SK-N-DZ (cell line): ENCODE measurements around the gene GJD4. TPM values are rescaled to one million over a fixed set of nuclear protein-coding genes. Genes with fewer than 3 reads are reported as not detected.

ENCODE experiments used
- DNase-seq: peaks from one replicate; pipeline ENCODE4 v3.0.0-alpha.2; 2015; ENCODE audit warnings: low spot score
- polyA plus RNA-seq, 2 experiments: library from polyadenylated mRNA; depleted of rRNA; stranded (reverse); fragments of >200 nt; gene quantifications; 2 replicates each; pipeline ENCODE4 v1.2.3, GENCODE V29; 2014

GJD4 gene, protein sequence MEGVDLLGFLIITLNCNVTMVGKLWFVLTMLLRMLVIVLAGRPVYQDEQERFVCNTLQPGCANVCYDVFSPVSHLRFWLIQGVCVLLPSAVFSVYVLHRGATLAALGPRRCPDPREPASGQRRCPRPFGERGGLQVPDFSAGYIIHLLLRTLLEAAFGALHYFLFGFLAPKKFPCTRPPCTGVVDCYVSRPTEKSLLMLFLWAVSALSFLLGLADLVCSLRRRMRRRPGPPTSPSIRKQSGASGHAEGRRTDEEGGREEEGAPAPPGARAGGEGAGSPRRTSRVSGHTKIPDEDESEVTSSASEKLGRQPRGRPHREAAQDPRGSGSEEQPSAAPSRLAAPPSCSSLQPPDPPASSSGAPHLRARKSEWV
- polyA plus RNA-seq (2014; cell fraction: cytosol; rRNA removed): 0.18 TPM in 1 of 2 replicates, not detected in the other
- not detected in 2 replicates for polyA plus RNA-seq (2014; cell fraction: nucleus; rRNA removed)

GRCh38 chr10:35605191-35605590 lies at the start of gene GJD4:
Gene GJD4 (plus strand): TSS chr10:35605341. CDS start chr10:35605568, 227 bp downstream.
- DNase-seq: no peak

DNA sequence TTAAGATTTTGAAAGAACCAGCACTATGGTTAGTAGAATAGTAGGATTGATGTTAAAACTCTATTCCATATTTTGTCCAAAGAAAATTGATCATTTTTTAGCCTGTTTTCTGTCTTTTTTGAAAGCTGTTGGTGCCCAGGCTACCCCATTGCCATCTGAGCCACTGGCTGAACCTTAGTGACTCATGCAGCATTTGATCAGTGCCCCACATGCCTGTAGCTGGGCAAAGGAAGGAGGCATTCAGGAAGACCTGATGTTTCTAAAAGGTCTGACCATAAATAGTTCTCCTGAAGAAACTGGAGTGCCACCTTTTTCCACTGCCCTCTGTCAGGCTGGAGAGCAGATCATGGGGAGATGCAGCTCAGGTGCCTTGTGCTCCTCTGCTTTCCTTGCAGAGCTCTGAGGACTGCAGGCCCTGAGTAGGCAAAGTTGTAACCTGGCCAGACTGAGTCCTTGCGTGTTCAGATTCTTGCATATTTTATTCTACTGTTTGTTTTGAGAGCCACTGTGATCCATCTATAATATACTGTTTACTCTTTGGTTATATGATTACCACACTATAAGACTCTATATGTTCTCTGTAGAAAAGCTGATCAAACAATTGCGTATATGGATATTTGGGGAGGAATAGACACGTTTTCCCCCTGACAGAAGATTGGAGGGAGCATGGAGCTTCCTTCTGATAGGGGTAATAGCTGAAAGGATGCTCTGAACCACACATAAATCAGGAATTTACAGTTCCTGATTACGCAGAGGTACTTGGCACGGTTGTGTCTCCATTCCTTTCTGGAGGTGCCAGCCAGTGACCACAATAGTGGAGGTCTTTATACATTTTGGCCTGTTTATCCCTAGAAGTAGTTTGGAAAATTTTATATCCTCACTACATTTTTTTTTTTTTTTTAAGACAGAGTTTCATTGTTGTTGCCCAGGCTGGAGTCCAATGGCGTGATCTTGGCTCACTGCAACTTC lies 48.9 kb upstream of the GJD4 start:
- no peak for DNase-seq

DNA sequence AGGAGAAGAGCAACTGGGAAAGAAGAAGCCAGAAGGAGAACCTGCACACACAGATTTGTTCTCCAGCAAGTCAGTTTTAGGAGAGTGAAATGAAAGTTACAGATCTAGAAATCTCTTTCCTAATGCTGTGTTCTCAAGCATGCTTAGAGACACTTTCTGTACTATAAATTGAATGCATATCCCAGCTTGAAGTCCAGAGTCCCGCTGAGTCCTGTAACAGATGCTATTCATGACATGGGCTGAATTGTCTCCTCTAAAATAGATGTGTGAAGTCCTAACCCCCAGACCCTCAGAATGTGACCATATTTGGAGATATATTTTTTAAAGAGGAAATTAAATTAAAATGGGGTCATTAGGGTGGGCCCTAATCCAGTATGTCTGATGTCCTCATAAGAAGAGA lies 46.9 kb upstream of the GJD4 start:
- DNase-seq: no peak

DNA sequence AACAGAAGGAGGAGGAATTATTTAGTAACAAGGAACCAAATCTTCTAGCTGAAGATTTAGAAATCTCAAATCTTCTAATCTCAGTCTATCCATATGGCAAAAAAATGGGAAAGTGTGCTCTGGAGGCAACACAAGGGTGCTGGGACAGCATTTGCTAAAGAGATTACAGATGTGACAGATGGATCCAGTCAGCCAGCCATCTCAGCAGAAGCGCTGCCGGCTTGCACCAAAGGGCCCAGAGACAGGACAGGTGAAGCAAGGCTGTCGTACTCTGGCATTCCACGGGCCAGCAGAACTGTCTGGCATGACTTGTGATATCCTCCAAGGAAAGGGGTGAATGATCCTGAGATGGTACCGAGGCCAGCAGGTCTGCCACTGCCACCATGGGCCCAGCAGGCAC lies 45.7 kb upstream of the GJD4 start:
- DNase-seq: no peak

DNA sequence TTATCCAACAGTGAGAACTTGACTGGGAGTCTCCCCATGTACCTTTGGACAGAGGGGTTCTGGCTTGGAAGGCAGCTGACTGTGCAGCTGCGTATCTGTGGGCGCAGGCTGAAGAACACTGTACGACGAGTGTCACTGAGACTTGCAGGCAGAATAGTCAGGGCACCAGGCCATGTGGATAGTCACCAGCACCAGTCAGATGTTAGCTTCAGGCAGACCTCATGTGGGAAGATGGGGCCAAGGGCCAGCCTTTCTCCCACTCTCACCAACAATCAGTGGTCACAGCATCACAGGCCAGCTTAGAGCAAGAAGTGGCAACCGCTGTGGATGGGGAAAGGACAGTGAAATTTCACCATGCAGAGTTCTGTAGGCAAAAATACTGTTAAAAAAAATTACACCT lies 43.4 kb upstream of the GJD4 start:
- DNase-seq: no peak

GRCh38 chr10:35562427-35562826 lies 42.7 kb upstream of the GJD4 start:
- DNase-seq: no peak

DNA sequence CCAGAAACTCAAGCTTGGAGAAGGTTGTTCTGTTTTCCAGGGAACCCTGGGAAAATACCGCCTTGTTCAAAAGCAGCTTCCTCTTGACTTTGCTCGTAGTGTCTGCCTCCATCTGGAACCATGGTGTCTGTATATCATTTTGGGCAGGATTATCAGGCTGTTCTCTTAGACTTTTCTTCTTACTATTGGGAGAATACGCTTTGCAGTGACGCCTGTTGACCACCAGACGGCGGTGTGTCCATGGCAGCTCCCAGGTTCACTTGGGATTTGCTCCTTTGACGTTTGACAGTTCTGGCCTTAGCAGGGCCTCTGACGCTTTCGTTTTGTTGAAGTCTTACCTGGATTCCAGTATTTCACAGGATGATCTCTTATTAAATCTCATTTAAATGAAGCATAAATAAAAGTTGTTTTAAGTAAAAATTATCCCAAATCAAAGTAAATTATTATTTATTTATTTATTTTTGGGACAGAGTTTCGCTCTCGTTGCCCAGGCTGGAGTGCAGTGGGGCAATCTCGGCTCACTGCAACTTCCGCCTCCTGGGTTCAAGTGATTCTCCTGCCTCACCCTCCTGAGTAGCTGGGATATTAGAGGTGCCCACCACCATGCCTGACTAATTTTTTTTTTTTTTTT lies 41.8 kb upstream of the GJD4 start:
- DNase-seq: peak; percentile 70

- no peak for DNase-seq
These were observed 40.7 kb upstream of the GJD4 start for GRCh38 chr10:35564341-35564968.

DNA sequence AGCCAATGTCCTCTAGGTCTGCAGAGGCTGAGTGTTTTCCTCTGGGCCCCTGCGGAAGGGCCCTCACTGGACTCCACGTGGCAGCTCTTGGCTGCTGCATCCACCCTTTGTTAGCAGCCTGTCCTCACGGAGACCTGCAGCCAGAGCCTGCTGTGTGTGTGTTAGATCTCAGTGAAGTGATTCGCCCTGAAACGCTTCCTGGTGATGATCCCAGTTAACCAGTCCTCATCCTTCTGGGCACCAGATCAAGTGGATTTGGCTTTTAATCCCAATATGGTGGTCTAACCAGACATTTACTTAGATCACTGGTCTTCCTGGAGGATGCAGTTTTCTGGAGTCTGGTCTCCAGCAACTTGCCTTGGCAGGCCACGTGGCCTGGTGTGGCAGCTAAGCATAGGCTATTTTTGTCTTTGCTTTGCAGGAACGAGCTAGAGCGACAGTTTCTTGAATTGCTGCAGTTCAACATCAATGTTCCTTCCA lies 39.5 kb upstream of the GJD4 start:
- DNase-seq: no peak

- DNase-seq: no peak
These were observed 37.2 kb upstream of the GJD4 start for GRCh38 chr10:35567951-35568350.

GRCh38 chr10:35568483-35569015 lies 36.6 kb upstream of the GJD4 start:
- DNase-seq: no peak

DNA sequence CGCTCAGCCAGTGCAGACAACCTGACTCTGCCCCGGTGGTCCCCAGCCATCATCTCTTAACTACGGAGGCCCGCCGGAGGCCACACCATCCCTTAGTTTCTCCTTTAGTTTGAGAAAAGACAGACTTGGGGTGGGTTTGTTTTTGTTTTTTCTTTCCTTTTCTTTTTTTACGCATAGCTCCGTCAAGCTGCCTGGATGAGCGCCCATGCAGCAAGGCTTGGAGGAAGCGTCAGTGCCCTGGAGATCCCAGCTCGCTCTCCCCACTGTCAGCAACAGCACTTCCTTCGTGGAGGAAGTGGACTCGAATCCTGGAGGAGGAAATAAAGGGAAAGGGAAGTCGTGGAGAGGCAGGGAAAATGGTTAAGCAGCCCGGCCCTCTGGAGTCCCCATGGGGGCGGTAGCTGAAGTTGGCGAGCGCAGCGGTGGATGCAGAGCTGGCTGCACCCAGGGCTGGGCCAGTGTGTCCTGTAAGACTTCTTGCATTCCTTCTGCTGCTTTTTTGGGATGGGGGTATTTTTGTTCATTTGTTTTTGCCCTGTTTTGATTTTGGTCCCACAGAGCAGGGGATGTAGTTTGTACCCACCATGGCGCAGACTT lies 35.9 kb upstream of the GJD4 start:
- no peak for DNase-seq

DNA sequence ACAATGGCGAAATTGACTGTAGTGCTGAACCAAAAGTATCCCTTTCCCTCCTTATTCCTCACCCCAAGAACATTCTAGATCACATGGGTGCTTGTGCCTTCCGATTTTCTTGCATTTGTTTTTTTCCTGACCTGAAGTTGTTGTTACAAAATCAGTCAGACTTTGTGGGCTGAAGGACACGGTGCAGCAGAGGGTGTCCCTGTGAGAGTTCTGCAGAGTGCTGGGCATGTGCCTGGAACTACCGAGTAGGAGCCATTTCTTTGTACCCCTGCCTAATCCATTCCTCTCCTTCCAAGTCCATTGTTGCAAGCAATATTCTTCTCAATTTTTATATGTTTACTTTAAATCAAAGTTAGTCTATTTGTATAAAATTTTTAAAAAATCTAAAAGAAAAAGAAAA lies 35.3 kb upstream of the GJD4 start:
- no peak for DNase-seq

DNA sequence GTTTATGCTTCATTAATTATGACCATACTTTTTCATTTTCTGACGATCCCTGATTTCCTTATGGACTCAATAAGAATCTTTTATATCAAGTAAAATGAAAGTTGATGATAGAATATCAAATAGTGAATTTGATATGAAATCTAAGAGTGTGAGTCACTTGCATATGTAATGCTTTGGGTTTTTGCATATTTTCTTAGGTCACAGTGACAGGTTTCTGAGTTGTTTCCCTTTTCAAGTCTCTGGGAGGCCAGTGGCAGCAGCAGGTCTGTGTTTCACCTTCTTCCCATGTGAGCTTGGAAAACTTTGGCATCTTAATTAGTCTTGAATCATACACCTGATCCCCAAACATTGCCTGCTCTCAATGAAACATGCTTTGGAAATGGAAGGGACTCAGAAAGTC lies 34.7 kb upstream of the GJD4 start:
- DNase-seq: no peak

- DNase-seq: no peak
These were observed 32.6 kb upstream of the GJD4 start for GRCh38 chr10:35572583-35572982.

DNA sequence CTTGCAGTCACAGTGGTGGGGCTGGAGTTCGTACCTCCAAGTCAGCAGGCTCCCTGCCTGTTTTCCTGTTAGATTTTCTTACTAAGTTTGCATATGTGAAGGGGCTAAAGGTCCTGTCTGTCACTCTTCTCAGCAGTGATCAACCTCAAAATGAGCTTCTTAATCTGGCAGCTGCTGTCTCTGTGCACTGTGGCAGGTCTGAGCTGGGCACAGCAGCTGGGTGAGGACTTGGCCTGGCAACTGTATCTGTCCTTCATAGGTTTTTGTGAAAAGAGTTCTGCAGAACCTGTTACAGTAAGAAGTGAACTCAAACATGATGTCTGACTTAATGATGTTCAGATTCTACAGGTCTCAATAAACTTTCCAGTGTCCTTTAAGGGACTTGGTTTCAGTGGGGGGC lies 31.3 kb upstream of the GJD4 start:
- no peak for DNase-seq

- DNase-seq: no peak
These were observed 30.2 kb upstream of the GJD4 start for GRCh38 chr10:35574924-35575352.

GRCh38 chr10:35575640-35576039 lies 29.5 kb upstream of the GJD4 start:
- no peak for DNase-seq

GRCh38 chr10:35576730-35577129 lies 28.4 kb upstream of the GJD4 start:
- DNase-seq: no peak

DNA sequence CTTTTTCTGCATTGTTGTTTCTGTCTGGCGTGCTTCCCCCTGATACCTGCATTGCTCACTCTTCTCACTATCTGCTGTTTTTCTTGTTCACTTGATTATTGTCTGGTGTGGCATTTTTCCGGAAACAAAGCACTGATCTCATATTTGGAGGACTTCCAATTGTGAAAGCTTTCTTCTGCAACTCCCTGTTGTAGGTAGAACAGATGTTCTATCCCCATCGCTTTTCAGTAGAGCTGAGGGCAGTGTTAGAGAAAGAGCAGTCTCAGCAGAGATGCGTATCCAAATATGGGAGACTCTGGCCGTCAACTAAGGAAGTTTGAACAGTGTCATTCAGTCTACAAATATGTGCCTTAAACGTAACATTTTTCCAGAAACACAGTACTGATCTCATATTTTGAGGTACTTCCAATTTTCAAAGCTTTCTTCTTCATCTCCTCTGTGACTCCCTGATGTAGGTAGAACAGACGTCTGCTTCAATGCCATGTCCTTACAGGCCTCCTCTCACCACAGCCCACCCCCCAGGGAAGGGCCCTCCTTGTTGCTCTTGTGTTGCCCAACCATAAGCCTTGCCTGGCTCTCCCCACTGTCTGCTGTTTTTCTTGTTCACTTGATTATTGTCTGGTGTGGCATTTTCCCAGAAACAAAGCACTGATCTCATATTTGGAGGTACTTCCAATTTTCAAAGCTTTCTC lies 27.1 kb upstream of the GJD4 start:
- no peak for DNase-seq
